Inflammatory macrophage treated with lipopolysaccharide for 4 hours (primary cell): ENCODE data around the gene PPP5C.
"Not testable (repeated sequence)": the region's sequence is repeated elsewhere in the genome, so short reads cannot be mapped to it uniquely, and the experiment has no call there.

Experiments used
- DNase-seq: peaks from one replicate; pipeline ENCODE4 v3.0.0-alpha.2; 2020

Gene PPP5C

DNA sequence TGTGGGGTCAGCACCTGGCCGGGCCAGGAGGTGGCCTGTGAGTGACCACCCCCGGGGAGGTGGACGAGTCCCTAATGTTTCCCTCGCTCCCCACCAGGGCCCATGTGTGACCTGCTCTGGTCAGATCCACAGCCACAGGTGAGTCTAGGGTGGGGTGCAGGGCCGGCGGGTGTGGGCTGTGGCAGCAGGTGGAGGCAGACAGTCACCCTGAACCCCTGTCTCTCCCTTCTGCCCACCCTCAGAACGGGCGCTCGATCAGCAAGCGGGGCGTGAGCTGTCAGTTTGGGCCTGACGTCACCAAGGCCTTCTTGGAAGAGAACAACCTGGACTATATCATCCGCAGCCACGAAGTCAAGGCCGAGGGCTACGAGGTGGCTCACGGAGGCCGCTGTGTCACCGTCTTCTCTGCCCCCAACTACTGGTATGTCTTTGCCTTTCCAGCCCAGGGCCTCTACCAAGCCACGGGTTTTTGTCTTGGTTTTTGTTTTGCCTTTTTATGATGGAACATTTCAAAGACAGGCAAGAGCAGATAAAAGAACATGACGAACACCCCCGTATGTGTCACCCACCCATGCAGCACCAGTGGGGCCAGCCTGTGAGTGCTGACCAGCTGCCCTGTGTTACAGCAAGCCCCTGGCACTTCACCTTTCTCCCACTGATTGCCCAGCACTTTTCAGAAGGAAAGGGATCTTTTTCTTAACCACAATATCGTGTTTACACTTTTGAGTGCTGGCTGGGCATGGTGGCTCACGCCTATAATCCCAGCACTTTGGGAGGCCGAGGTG, 41.6 kb downstream of the PPP5C start:
- no peak for DNase-seq

GRCh38 chr19:46390121-46390858, 43.4 kb downstream of the PPP5C start:
- DNase-seq = no peak

DNA sequence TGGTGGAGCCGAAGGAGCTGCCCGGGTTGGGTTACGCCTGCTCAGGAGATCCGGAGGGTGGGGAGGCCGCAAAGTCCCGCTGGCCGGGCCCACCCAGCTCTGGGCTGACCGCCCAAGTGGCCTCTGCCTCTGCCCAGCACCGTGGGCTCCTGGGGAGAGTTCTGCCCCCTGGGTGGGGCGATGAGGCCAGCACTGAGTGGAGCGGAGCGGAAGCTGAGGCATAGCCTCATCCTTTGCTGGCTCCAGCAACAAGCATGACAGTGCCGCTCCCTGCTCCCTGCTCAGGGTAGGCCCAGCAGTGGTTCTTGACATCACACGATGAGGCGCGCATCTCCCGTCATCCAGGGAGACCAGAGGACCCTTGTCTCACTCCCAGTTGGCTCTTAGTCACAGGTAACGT, 44.0 kb downstream of the PPP5C start:
- DNase-seq = no peak

- no peak for DNase-seq
Measured at GRCh38 chr19:46391296-46392251, 44.7 kb downstream of the PPP5C start.

DNA sequence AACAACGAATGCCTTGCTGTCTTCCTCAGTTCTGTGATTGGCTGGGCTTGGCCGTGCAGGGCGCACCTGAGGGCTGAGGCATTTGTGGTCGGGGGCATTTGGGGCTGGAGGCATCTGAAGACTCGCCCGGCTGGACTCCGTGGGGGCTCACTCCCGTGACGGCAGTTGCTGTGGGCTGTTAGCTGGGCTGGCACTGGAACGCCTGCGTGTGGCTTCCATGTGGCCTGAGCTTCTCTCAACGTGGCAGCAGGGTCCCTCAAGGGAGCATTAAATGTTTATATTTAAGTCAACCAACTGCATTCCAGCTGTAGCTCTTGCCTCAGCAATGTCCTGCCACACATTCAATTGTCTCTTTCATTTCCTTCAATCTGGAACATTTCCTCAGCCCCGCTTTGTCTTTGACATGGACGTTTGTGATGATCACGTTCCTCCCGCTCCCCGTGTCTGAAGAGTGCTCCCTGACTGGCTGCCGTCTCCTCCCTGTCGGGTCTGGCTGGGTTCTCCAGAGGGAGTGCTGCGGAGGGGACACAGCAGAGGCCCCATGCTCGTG, 45.4 kb downstream of the PPP5C start:
- DNase-seq = no peak

- DNase-seq = peak; percentile 56
Measured at GRCh38 chr19:46392837-46393236, 46.0 kb downstream of the PPP5C start.

- DNase-seq = no peak
Measured at GRCh38 chr19:46393456-46394401, 46.8 kb downstream of the PPP5C start.

GRCh38 chr19:46394402-46394797, 47.5 kb downstream of the PPP5C start:
- DNase-seq = no peak

DNA sequence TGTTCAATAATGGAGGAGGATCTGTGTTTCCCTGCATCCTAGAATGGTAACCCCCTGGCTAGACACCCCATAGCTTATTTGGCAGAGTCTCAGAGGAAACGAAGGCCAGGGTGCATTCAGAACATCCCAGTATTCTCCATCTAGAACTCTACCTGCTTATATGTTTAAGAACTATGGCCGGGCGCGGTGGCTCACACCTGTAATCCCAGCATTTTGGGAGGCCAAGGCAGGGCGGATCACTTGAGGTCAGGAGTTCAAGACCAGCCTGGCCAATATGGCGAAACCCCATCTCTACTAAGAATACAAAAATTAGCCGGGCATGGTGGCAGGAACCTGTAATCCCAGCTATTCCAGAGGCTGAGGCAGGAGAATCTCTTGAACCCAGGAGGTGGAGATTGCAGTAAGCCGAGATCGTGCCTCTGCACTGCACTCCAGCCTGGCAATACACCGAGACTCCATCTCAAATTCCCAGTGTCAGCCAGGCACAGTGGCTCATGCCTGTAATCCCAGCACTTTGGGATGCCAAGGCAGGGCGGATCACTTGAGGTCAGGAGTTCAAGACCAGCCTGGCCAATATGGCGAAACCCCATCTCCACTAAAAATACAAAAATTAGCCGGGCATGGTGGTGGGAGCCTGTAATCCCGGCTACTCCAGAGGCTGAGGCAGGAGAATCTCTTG, 51.1 kb downstream of the PPP5C start:
- not testable (repeated sequence) for DNase-seq

- no peak for DNase-seq
Measured at GRCh38 chr19:46402725-46403124, 55.8 kb downstream of the PPP5C start.

- DNase-seq = no peak
Measured at GRCh38 chr19:46404055-46404752, 57.3 kb downstream of the PPP5C start.

DNA sequence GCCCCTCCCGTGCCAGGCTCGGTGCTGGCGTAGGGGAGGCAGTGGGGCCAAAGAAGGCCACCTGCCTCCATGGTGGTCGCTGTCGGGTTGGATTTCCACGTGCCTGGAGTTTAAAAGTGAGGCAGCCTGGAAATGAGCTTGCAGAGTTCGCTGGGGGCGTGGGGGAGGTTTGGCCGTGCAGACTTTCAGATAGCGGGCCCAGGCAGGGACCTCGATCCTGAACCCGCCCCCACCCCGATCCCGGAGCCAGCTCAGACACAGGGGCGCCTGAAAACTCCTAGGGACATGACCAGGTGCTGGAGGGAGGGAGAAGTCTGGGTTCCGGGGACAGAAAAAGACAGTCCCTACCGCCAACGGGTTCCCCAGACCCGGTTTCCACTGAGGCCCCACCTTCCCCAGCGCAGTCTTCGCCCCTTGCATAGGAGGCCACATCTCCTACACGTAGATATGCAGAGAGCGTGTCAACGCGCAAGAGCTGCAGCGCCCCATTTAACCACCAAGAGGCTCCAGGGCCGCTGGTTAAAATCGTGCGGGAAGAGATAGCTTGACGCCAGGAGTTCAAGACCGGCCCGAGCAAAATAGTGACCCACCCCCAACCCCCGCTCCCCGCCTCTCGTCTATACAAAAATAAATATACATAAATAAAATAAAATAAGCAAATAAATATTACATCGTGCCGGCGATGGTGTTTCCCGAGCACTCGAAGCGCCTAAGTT, 58.0 kb downstream of the PPP5C start:
- no peak for DNase-seq

- no peak for DNase-seq
Measured at GRCh38 chr19:46406976-46407375, 60.1 kb downstream of the PPP5C start.

- no peak for DNase-seq
Measured at GRCh38 chr19:46407856-46408663, 61.2 kb downstream of the PPP5C start.

- DNase-seq = no peak
Measured at GRCh38 chr19:46408664-46409039, 61.8 kb downstream of the PPP5C start.

- DNase-seq = no peak
Measured at GRCh38 chr19:46409191-46409590, 62.3 kb downstream of the PPP5C start.

- no peak for DNase-seq
Measured at GRCh38 chr19:46410205-46411087, 63.6 kb downstream of the PPP5C start.
